Esophagus muscularis mucosa (tissue), 3 donors: Measurements from ENCODE around the gene ADD3.

Experiments
- EP300 ChIP-seq: sonication (generic); formaldehyde crosslinking; IDR thresholded peaks from one replicate; pipeline ENCODE4 v1.6.1; 2017; ENCODE audit warnings: antibody characterized with exemption
- TF ChIP-seq, protein P1 (sequence below), 3 experiments: fragments of 200-600 bp in 2 of 3; fragments of 450-650 bp in 1 of 3; sonication (generic) in 2 of 3; IDR thresholded peaks; one replicate each; pipeline ENCODE4 v1.5.1; 2017 to 2019; ENCODE audit warnings: antibody characterized with exemption in 3 of 3, mild to moderate bottlenecking in 2 of 3, moderate library complexity in 1 of 3

GRCh38 chr10:110134917-110135316 lies 127.1 kb downstream of the ADD3 start:
- TF ChIP-seq, protein P1, sequence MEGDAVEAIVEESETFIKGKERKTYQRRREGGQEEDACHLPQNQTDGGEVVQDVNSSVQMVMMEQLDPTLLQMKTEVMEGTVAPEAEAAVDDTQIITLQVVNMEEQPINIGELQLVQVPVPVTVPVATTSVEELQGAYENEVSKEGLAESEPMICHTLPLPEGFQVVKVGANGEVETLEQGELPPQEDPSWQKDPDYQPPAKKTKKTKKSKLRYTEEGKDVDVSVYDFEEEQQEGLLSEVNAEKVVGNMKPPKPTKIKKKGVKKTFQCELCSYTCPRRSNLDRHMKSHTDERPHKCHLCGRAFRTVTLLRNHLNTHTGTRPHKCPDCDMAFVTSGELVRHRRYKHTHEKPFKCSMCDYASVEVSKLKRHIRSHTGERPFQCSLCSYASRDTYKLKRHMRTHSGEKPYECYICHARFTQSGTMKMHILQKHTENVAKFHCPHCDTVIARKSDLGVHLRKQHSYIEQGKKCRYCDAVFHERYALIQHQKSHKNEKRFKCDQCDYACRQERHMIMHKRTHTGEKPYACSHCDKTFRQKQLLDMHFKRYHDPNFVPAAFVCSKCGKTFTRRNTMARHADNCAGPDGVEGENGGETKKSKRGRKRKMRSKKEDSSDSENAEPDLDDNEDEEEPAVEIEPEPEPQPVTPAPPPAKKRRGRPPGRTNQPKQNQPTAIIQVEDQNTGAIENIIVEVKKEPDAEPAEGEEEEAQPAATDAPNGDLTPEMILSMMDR (IDR thresholded peaks at IDR 0.05): no peak
- TF ChIP-seq EP300: no peak
